ENCODE data around the gene GCN1.
A peak's percentile ranks its signal among the peaks of the same experiment; 100 is the strongest.
"Not testable (repeated sequence)": the region's sequence is repeated elsewhere in the genome, so short reads cannot be mapped to it uniquely, and the experiment has no call there.

Gene GCN1, protein sequence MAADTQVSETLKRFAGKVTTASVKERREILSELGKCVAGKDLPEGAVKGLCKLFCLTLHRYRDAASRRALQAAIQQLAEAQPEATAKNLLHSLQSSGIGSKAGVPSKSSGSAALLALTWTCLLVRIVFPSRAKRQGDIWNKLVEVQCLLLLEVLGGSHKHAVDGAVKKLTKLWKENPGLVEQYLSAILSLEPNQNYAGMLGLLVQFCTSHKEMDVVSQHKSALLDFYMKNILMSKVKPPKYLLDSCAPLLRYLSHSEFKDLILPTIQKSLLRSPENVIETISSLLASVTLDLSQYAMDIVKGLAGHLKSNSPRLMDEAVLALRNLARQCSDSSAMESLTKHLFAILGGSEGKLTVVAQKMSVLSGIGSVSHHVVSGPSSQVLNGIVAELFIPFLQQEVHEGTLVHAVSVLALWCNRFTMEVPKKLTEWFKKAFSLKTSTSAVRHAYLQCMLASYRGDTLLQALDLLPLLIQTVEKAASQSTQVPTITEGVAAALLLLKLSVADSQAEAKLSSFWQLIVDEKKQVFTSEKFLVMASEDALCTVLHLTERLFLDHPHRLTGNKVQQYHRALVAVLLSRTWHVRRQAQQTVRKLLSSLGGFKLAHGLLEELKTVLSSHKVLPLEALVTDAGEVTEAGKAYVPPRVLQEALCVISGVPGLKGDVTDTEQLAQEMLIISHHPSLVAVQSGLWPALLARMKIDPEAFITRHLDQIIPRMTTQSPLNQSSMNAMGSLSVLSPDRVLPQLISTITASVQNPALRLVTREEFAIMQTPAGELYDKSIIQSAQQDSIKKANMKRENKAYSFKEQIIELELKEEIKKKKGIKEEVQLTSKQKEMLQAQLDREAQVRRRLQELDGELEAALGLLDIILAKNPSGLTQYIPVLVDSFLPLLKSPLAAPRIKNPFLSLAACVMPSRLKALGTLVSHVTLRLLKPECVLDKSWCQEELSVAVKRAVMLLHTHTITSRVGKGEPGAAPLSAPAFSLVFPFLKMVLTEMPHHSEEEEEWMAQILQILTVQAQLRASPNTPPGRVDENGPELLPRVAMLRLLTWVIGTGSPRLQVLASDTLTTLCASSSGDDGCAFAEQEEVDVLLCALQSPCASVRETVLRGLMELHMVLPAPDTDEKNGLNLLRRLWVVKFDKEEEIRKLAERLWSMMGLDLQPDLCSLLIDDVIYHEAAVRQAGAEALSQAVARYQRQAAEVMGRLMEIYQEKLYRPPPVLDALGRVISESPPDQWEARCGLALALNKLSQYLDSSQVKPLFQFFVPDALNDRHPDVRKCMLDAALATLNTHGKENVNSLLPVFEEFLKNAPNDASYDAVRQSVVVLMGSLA (N-terminal part only)

DNA sequence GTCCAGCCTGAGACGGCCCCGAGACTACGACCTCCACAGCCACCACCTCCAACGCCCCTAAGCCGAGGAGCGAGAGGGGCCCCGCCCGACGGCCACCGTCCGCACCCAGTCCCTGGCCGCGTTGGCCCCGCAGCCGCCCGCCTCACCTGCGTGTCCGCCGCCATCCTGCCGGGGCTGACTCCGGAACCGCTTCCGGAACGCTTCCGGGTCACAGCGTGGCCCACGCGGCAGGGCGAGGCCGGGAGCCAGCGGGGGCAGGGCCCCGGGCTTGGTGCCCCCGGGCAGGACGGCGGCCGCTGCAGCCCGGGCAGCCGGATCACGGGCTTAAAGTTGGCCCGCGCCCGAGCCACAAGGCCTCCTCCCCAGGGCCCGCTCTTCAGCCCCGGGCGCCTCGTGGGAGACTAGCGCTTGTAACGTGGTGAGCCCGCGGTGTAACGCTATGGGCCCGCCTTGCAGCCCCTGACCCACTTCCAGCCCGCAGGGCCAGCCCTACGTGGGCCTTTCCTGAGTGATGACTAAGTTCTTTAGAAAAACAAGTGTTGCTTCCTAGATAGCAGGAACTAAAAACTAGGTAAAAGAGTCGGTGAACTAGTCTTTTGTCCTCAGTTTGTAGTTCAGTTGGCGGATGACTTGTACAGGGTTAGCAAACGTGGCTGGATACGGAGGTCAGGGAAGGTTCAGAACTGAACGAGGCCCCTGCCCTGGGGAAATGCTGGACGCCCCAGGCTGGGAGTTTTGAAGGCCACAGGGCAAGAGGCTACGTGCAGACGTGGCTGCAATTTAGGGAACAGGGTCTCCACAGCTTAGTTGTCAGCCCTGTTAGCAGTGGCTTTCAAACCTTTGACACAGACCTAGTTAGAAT lies at the start of gene GCN1:
GCN1 (minus strand) TSS at position 182 of the 862 bp plus-strand sequence; CDS start at position 164, 18 bp downstream.
- DNase-seq (ENCODE audit: low read depth in 2 of 2): peak; percentile 52 to 55

DNA sequence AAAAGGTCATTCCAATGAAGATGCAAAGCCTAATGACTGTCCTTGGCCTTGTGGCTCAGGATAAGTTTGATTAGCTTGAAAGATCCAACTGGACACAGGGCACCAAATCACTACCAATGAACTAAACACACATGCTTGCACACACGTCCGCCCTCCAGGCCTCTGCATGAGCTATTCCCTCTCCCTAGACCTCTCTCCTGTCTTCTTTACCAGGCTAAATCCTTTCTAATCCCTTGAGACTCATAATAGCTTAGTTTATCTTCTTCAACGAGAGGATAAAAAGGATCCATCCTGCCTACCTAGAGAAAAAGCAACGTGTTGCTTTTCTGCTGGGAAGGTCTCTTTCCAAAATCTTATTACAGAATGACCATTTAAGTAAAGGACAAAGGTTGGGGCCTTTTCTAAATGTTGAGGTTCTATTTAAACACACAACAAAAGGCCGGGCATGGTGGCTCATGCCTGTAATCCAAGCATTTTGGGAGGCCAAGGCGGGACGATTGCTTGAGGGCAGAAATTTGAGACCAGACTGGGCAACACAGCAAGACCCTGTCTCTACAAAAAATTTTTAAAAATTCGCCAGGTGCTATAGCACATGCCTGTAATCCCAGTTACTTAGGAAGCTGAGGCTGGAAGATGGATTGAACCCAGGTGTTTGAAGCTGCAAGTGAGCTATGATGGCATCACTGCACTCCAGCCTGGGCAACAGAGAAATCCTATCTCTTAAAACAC lies 48.6 kb upstream of the GCN1 start:
- no peak for DNase-seq (ENCODE audit: low read depth in 2 of 2)

- no peak for DNase-seq (ENCODE audit: low read depth in 2 of 2)
Observed at GRCh38 chr12:120242275-120242799, 47.8 kb upstream of the GCN1 start.

DNA sequence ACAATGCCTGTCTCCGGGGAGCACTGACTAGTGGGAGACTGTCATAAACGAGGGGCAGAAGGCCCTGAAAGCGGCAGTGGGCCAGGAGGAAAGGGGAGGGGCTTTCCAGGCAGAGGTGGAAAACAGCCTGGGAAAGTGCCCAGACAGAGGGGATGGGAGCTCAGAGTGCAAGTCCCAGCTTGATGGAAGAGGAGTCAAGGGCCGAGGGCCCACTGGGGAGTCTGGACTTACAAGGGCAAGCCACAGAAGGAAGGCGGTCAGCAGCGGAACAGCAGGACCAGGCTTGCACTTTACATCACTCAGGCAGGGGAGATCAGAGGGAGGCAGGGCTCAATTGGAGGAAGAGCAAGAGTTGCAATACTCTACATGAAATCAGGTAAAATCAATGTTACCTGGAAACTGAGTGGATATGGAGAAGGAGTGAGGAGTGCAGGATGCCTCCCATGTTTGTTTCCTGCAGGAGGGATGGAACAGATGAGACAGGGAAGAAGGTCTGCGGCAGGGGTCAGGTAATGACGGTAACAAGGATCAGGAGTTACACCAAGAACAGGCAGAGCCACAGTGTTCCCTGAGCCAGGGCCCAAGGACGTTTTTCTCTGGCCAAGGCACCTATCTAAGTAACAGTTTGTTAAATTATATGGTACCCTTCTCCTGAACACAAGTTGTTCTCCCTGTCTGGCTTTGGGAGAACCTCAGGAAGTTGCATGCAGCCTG lies 47.2 kb upstream of the GCN1 start:
- no peak for DNase-seq (ENCODE audit: low read depth in 2 of 2)

- DNase-seq (ENCODE audit: low read depth in 2 of 2): no peak
Observed at GRCh38 chr12:120240495-120240833, 45.9 kb upstream of the GCN1 start.

DNA sequence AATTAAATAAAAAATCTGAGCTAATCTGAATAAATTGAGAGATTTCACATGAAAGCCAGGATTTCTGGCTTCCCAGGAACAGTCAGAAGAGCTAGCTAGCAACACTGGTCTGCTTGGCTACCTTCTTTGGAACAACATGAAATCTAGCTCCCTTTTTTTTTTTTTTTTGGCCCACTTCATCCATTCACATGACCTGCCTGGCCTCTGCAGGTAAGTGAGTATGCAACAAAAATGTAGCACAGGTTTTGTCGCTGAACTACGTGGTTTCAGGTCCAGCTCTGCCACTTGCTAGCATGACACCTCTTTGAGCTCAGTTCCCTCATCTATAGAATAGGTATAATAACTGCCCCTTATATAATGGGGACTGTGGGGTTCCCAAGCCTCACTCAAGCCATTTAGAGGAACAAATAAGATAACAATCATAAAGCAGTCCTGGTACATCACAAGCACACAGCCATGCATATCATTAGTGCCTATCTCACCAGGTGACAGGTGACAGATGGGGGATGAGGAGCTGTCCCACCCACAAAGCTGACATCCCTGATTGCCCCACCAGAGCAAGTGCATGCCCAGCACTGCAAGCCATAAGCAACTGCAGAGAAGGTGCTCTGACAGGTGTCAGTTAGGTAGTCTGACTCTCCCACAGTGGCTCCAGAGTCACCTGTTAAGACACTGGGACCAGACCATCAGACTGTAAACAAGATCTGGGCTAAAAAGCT lies 45.4 kb upstream of the GCN1 start:
- no peak for DNase-seq (ENCODE audit: low read depth in 2 of 2)

DNA sequence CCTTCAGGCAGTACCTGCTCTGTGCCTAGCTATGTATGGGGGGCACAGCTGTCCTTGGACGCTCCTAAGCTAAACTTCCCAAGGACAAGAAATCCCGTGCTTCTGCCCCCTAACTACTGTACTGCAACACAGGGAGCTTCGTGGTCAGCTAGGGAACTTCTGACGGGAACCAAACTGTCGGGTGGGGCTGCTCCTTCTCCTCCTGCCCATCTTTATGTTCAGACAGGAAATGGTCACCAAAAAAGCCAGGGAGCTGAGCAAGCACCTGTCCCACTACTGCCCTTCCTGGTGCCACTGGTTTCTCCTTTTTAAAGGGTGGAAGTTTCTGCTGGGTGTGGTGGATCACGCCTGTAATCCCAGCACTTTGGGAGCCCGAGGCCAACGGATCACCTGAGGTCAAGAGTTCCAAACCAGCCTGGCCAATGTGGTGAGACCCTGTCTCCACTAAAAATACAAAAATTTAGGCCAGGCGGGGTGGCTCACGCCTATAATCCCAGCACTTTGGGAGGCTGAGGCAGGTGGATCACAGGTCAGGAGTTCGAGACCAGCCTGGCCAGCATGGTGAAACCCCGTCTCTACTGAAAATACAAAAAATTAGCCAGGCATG lies 44.4 kb upstream of the GCN1 start:
- no peak for DNase-seq (ENCODE audit: low read depth in 2 of 2)

- no peak for DNase-seq (ENCODE audit: low read depth in 2 of 2)
Observed at GRCh38 chr12:120238217-120238616, 43.7 kb upstream of the GCN1 start.

DNA sequence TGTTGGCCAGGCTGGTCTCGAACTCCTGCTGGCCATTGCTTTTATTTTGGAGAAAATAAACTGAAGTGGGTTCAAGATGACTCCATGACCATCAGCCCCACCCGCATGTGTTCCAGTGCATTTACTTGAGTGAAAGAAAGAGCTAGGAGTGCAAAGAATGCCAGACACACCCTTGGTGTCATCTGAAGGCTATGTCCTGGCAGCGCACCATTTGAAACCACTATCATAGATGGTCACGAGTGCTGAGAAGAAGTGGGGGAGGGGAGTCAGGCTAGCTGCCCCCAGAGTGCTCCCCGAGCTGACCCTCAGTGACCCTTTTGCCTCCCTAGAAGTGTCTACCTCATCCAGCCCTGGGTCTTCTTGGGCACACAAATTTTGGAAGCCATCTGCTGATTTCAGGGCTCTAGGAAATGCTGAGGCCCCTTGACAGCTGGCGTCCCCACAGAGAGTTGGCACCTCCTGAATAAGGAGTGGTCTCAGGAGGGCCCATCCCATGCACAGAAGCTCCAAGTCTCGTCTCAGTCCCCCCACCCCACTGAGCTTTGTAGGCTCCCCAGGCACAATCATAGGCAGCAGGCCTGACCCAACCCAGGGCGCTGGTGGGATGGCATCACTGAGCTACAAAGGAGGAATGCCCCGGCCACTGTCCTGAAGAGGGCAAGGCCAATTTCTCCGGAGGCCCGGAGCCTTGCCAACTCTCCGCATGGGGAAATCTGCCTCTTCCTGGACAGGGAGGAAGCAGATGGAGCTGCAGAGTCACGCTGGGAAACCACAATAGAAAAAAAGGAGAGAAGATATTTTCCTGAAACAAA lies 43.1 kb upstream of the GCN1 start:
- no peak for DNase-seq (ENCODE audit: low read depth in 2 of 2)

DNA sequence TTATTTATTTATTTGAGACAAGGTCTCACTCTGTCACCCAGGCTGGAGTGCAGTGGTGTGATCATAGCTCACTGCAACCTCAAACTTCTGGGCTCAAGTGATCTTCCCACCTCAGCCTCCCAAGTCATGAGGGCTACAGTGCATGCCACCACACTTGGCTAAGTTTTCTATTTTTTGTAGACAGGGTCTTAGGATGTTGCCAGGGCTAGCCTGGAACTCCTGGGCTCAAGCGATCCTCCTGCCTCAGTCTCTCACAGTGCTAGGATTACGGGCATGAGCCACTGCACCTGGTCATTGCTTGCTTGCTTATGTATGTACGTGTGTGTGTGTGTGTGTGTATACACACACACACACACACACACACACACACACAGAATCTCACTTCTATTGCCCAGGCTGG lies 42.3 kb upstream of the GCN1 start:
- not testable (repeated sequence) for DNase-seq (ENCODE audit: low read depth in 2 of 2)

DNA sequence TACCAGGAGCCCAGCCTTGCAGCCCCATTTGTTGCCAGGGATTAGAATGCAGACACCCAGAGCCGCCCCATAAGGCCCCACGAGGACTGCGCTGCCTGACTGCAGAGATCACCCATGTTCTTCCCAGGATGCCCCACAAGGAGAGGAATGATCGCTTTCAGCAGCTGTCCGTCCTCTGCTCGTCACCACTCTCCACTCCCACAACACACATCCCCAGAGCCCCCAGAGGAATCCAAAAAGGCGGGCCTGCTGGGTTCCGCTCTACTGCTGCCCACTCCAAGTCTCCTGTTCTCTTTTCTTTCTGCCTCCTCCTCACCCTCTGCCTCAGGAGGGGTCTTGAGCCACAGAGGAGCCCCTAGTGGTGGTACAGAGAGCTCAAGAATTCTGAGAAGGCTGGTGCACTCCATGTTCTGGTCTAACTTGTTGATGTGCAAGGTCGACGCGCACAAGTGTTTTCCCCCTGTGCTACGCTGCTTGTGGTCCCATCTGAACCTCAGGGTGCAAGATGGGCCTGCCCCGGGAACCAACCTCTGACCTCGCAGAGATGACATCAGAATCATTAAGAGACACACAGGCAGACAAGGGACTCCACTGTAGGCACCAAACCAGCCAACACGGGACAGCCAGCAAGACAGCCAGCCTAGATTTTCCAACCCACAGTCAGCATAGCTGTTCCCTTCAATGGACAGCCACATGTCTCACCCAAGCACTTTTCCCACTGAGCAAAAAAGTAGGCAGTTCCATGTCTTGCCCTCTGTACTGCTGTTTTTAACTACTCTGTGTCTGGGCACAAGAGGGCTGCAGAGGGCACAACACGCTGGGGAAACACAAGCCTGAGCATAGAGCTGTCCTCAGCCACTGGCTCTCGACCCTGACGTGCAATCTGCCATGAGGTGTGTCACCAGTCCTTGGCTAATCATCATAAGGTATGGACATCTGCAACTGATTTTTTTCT lies 41.1 kb upstream of the GCN1 start:
- DNase-seq (ENCODE audit: low read depth in 2 of 2): no peak

DNA sequence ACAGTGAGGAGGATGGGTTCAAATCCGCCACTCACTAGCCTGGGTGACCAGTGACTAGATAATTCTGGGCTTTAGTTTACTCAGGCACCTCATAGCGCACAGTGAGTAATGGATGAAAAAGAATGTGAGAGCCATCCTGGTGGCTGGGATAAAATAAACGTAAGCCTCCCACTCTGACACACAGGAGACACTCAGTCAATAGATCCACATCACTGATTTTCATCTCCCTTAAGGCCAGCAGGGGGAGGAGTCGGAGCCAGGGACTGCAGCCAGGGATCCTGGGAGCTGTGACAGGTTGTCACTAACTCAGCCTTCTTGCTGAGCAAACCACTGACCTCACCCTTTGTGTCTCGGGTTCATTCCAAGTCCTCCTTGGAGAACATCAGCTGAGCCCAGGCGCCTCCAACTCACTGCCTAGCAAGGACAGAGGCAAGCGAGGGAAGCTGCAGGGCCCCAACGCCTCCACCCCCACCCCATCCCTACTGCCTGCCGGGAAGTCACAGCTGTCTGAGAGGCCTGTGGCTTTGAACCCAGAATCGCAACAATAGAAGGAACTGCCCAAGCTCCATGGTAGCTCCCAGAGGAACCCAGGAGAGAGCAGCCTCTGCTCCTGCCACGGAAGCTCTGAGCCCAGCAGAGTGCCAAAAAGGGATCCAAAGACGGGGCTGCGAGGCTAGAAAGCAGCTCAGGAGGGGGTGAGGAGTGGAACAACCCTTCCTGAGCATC lies 40.3 kb upstream of the GCN1 start:
- DNase-seq (ENCODE audit: low read depth in 2 of 2): peak; percentile 76 to 78

GRCh38 chr12:120231316-120232011 lies 36.9 kb upstream of the GCN1 start:
- peak; percentile 89 for DNase-seq (ENCODE audit: low read depth in 2 of 2)

DNA sequence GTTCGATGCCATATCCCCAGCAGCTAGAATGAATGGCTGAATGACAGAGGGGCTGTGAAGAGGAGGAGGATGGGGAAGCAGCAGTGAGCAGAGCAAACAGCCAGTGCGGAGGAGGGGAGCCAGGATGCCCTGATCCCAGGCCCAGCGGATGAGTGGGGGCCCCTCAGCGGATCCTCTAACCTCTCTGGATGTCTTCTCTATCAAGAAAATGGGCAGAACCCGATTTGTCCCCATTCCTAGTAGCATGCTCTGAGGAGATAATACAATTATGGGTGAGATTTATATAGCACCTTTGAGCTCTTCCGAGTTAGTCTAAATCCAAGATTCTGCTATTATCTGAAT lies 36.4 kb upstream of the GCN1 start:
- DNase-seq (ENCODE audit: low read depth in 2 of 2): no peak

DNA sequence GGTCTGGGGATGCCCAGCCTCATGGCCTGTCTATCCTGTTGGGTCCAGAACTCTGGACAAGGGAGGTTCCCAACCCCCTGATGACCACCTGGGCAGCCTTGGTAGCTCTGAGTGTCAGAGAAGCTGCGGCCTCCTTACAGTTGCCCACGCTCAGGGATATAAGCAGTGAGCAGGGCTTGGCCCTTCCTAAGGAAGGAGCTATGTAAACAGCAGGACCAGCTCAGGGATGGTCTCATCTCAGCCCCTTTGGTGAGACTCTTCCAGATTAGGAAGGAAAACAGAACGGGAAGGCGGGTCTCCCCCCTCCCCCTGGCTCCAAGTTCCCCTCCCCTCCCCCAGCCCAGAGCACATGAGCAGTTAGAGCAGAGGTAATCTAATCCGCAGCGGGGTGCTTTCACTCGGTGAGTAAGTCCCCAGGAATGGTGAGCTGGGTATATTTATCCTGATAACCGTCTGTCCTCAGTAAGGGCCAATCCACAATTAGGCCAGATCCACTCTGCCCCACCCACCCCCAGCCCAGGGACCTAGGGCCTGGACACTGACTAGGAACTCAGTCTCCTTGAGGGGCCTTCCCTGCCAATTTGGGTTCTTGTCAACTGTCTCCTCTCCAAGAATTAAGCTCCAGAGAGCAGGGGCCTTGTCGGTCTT lies 35.9 kb upstream of the GCN1 start:
- peak; percentile 91 to 92 for DNase-seq (ENCODE audit: low read depth in 2 of 2)

Data from fibroblast of skin of left quadriceps (primary cell).